ENCODE data around the gene NR2E1. TPM values are rescaled to one million over a fixed set of nuclear protein-coding genes. Genes with fewer than 3 reads are reported as not detected.

The NR2E1 gene
- total and polyA plus RNA-seq, 2 of the 13 experiments (the other 11 are each of a cell fraction or from before 2014, with no cell fraction given) = not detected

- peak; percentile 77 for TF ChIP-seq ZNF687 (CRISPR knock-in tag; IDR thresholded peaks at IDR 0.05)
- peak; percentile 28; the same call in 1 of the 2 replicates for TF ChIP-seq HNF4A (CRISPR knock-in tag; IDR thresholded peaks at IDR 0.05)
- TF ChIP-seq ZNF788 (CRISPR knock-in tag; IDR thresholded peaks at IDR 0.05; ENCODE audit: borderline replicate concordance) = no peak
- peak; percentile 94; the same call in 1 of the 2 replicates for TF ChIP-seq RELA (CRISPR knock-in tag; IDR thresholded peaks at IDR 0.05)
- TF ChIP-seq SALL1 (CRISPR knock-in tag; IDR thresholded peaks at IDR 0.05) = peak; percentile 28; the same call in 1 of the 2 replicates
- no peak for TF ChIP-seq IRF2 (CRISPR knock-in tag; IDR thresholded peaks at IDR 0.05)
- peak; percentile 44 for TF ChIP-seq SAP130 (CRISPR knock-in tag; IDR thresholded peaks at IDR 0.05; ENCODE audit: low read depth)
- 0 out of 2 replicates have a peak, but pooled peaks have one; percentile 13 for TF ChIP-seq POGZ (CRISPR knock-in tag; IDR thresholded peaks at IDR 0.05)
- no peak for TF ChIP-seq SOX13 (IDR thresholded peaks at IDR 0.05)
- 0 out of 4 replicates have a peak, but pooled peaks of 1 of the 2 experiments have one; percentile 33 for TF ChIP-seq SOX13 (CRISPR knock-in tag; conservative IDR thresholded peaks at IDR 0.05 in 1 of 2, IDR thresholded peaks at IDR 0.05 in 1 of 2)
- TF ChIP-seq, protein P1, sequence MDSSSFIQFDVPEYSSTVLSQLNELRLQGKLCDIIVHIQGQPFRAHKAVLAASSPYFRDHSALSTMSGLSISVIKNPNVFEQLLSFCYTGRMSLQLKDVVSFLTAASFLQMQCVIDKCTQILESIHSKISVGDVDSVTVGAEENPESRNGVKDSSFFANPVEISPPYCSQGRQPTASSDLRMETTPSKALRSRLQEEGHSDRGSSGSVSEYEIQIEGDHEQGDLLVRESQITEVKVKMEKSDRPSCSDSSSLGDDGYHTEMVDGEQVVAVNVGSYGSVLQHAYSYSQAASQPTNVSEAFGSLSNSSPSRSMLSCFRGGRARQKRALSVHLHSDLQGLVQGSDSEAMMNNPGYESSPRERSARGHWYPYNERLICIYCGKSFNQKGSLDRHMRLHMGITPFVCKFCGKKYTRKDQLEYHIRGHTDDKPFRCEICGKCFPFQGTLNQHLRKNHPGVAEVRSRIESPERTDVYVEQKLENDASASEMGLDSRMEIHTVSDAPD (CRISPR knock-in tag; IDR thresholded peaks at IDR 0.05) = 0 out of 2 replicates have a peak, but pooled peaks have one; percentile 31
Measured at GRCh38 chr6:108203189-108204112, 37.6 kb downstream of the NR2E1 start (continued).
